ENCODE measurements around the gene ZNF236.
"Not testable (repeated sequence)": the region's sequence is repeated elsewhere in the genome, so short reads cannot be mapped to it uniquely, and the experiment has no call there.

Gene ZNF236

DNA sequence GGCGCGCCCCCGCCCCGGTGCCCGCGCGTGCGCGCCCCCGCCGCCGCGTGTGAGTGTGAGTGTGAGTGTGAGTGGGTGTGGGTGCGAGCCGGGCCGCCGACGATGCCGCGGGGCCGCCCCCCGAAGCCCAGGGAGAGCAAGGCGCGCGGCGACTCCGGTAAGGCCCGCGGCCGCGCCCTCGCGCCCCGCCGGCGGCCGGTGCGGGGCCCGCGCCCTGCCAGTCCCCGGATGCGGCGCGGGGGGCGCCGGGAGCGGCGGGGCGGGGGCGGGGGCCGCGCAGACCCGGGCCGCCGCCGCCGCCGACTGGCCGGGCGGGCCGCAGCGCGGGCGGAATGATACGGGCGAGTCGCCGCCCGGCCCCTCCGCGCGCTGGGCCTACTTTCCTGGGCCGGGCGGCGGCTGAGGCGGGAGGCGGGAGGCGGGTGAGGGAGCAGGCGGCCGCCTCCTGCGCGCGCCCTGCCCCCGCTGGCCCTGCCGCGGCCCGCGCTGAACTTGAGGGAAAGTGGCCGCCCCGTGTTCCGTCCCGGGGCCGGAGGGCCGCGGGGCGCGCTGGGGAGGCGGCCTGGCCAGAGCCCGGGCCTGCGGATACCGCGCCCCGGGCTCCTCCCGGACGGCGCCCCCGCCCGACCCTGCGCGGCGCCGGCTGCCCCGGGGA is at the start of gene ZNF236:
TSS of gene ZNF236 (plus strand) at position 52 of the 655 bp plus-strand sequence. CDS start at position 103, 51 bp downstream.
- DNase-seq = peak; percentile 85

DNA sequence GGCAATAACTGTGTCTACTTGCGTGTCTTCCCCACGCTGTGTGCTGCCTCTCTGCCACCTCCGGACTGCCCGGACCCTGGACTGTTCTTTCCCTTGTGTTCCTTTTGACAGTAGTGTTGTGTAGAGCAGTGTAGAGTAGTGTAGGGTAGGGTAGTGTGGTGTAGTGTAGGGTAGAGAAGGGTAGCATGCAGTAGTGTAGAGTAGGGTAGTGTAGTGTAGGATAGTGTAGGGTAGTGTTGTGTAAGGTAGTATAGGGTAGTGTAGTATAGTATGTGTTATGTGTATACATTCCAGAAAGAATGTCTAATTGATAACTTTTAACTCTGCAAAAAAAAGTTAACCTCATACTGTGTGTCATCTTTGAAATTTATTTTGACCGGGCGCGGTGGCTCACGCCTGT is 49.7 kb upstream of the ZNF236 start:
- no peak for DNase-seq

DNA sequence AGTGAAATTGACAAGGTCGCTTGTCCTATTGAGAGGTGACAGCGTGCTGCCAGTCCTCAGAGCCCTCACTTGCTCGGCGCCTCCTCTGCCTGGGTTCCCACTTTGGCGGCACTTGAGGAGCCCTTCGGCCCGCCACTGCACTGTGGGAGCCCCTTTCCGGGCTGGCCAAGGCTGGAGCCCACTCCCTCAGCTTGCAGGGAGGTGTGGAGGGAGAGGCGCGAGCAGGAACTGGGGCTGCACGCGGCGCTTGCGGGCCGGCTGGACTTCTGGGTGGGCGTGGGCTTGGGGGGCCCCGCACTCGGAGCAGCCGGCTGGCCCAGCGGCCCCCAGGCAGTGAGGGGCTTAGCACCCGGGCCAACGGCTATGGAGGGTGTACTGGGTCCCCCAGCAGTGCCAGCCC is 45.3 kb upstream of the ZNF236 start:
- DNase-seq = not testable (repeated sequence)

DNA sequence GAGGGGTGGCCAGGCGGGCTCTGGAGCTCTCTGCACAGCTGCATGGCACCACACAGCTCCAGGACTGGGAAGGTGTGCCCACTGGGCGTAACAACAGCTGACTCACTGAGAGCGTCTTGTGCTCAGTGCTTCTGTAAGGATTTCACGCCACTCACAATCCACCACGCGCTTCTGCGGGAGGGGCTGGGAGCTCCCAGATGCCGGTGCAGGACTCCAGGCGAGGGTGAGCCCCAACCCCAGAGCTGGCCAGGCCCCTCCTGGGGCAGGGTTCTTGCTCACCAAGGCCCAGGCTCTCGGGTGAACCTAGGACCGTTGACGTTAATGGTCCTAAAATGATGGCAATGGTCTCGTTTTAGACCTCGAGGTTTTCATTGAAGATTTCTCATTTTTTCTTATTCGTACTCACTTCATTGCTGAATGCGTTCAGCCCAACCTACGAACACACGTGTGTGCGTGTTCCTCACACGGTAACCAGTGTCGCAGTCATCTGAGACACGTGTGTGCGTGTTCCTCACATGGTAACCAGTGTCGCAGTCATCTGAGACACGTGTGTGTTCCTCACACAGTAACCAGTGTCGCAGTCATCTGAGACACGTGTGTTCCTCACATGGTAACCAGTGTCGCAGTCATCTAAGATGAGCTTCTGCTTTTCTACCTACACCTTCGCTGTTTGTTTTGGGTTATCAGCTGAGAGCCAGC is 38.4 kb upstream of the ZNF236 start:
- DNase-seq = no peak

DNA sequence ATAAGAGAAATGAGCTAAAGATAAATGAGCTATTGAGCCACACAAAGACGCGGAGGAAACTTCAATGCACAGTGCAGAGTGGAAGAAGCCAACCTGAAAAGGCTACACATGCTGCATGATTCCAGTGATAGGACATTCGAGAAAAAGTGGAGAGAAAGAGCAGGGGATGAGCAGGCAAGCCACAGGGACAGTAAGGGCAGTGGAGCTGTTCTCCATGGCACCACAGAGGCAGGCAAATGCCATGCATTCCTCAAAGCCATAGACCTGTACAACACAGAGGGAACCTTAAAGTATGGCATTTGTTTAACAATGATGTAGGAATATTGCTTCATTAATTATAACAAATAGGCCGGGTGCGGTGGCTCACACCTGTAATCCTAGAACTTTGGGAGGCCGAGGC is 36.5 kb upstream of the ZNF236 start:
- DNase-seq = no peak

DNA sequence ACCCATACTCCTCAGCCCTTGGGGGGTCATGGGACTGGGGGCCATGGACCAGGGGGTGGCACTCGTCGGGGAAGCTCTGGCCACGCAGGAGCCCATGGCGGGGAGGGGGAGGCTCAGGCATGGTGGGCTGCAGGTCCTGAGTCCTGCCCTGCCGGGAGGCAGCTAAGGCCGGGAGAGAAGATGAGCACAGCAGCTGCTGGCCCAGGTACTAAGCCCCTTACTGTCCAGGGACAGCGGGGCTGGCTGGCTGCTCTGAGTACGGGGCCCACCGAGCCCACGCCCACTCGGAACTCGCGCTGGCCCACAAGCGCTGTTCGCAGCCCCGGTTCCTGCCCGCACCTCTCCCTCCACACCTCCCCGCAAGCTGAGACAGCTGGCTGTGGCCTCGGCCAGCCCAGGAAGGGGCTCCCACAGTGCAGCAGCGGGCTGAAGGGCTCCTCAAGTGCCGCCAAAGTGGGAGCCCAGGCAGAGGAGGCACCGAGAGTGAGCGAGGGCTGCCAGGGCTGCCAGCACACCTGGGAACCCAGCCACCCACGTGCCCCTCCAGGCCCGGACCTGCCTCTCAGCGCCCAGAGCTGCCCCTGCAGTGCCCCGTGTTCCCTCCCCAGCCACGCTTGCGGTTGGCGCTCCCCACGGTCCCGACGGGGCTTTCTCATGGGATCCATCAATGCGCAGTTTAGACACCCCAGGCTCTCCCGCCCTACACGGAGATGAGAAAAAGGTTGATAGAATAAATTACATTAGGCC is 33.6 kb upstream of the ZNF236 start:
- DNase-seq = no peak

DNA sequence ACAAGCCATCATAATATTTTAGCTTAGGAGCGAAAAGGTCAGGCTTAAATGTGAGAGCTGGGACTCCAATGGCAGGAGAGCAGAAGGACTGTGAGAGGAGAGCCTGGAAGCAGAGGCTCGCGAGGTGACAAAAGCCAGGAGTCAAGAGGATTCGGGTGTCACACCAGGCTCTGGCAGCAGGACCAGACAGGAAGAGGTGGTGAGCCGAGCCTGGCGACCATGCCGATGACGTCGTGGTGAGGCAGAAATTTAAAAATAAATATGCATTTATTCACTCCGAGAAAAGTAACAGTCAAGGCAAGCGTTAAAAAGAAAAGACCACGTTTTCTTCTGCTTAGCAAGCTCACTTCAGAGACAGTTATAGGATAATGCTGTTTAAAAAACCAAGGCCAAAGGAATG is 31.3 kb upstream of the ZNF236 start:
- DNase-seq = no peak

DNA sequence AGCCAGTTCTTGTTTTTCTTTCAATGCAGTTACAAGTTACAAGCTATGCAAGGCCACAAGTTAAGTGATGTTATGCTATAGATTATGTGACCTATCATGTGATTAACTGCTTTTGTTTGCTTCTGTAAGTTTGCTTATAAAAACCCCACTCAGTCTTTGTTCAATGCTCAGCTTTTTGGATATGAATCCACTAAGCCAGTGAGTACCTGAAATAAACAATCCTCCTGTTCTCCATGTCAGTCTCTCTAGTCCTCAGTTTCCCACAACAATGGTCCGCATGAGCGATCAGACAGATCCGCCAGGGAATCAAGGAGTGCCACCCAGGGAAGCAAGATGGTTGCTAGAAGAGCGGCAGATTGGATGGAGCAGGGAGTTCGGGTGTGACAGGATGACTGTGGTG is 30.7 kb upstream of the ZNF236 start:
- DNase-seq = no peak

DNA sequence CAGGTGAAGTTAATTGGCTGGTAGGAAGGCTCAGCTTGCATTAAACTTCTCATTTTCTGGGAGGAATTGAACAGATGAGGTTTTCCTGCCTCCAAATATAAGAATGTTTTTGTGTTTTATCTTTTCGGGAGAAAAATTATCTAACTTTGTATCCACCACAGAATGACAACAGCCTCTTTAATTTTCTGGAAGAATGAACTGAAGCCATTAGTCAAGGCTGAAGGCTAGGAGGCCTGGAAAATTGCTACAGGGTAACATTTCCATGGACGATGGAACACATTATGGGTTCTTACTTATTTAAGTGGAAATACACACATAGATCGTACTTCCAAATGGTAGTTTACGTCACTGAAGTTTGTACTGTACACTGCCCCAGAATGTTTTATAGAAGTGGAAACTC is 28.0 kb upstream of the ZNF236 start:
- no peak for DNase-seq

DNA sequence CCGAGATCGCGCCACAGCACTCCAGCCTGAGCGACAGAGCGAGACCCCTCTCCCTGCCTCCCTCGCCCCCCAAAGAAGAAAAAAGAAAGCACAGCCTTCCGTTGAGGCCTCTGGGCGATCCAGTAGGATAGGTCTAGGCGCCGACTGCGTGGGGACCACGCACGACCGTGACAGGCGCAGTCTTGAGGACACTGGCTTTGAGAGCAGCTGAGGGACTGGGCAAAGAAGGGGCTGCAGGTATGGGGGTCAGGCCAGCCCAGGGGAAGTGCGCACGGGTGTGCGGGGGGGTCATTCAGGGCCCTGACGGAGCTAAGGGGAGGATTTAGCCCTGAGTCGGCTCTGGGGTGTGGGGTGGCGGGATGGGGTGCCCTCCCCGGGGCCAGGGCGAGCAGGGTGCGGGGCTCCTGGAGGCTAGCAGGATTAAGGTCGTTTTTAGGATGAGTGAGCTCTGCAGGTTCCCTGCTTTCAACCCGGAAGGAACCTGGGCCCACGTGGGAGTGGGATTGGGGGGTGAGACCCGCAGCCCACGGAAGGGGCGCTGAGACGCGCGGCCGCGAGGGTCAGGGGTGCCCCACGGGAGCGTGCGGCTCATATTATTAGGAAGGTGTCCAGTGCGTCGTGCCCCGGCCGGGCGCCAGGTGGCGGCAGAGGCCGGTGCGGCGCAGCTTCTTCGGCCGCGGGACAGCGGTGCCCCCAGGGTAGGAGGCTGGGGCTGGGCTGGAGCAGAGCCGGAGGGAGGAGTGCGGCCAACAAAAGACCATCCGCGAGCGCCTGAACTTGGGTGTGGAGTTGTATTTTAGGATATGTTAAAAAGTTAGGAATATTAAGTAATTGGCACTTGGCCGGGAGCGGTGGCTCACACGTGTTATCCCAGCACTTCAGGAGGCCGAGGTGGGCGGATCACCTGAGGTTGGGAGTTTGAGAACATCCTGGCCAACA is 20.5 kb upstream of the ZNF236 start:
- peak; percentile 36 for DNase-seq

DNA sequence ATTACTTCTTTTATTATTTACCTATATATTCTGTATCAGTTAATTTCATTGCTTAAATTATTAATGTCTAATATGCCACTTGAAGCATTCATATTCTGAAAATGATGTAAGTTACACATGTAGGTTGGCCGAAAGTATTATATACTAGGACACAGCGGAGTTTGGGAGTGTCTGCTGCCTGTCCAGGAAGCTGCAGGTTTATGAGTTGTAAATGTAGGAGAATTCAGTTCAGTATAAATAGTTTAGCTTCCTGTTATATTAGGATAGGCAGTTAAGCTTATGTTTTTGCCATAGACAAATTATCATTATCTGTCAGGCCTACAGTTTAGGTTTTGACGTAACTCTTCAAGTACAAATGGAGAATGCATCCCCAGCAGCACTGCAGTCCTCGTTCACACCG is 18.9 kb upstream of the ZNF236 start:
- no peak for DNase-seq

DNA sequence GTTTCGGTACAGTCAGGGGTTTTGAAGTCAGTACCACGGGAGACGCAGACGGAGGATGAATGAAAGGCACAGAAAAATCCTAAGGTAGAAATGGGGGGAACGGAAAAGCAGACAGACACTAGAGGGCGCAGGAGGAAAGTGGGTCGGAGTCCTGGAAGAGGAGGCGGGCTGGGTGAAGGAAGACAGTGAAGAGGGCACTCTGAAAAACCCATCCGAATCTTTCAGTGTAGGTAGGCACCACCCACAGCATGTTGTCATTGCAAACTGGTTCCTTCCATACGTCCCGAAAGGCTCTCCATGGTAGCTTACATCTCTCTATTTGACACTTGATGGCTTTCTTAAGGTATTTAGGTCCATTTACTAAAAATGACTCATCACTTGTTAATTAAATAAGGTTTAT is 18.5 kb upstream of the ZNF236 start:
- peak; percentile 72 for DNase-seq

DNA sequence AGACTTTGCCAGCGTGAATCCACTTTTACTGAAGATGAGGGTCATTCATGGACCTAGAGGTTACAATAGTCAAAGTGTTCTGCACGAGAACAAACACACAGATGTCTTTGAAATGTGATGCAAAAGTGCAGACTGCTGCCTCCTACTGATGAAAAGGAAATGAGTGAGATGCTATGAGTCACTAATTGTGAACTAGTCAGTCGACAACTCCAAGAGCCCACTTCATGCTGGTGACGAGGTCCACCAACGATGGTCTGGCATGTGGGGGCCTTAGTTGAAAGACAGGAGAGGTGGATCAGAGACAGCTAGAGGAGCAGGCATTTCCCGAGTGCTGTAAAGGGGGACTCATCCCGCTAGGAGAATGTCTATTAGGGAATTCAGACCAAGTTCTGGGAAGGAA is 17.1 kb upstream of the ZNF236 start:
- DNase-seq = no peak

DNA sequence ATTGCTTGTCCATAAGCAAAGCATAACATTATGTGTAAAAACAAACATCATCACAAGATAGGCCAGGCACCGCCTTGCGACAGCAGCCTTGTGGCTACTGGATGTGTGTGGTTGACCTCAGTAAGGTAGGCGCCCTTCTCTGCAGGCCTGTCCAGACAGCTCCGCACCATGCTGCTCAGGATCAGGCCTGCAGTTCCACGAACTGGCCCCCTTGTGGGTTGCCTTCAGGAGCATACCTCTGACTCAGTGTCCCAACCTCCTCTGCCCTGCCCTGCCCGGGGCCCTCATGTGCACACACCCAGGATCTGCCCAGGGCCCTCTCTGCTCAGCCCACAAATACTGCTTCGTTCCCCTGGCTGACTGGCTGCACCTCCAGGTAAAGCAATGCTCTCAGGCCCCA is 16.1 kb upstream of the ZNF236 start:
- no peak for DNase-seq

DNA sequence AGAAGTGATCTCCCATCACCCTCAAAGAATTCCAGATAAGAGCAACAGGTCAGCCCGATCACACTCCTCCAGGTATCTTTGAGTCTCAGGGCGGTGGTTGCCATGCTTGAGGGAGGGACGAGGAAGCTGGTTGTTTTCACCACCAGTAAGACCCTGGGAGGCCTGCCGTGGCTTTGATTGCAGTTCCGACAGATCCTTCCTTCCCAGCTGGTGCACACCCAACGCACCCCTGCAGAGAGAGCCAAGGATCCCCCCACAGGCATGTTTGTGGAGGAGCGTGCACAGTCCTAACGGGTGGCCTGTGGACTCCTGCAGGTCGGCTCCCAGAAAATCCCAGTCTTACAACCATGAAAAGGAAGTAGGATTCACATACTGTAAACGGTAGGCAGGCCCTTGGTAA is 13.8 kb upstream of the ZNF236 start:
- no peak for DNase-seq

DNA sequence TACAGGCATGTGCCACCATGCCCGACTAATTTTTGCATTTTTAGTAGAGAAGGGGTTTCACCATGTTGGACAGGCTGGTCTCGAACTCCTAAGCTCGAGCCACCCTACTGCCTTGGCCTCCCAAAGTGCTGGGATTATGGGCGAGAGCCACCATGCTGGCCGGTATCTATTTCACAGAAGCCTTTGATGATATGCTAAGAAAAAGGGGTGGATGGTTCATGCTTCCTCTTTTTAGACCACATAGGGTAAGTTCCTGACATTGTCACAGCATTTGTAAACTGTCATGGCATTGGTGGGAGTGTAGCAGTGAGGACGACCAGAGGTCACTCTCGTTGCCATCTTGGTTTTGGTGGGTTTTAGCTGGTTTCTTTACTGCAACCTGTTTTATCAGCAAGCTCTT is 10.8 kb upstream of the ZNF236 start:
- DNase-seq = not testable (repeated sequence)

DNA sequence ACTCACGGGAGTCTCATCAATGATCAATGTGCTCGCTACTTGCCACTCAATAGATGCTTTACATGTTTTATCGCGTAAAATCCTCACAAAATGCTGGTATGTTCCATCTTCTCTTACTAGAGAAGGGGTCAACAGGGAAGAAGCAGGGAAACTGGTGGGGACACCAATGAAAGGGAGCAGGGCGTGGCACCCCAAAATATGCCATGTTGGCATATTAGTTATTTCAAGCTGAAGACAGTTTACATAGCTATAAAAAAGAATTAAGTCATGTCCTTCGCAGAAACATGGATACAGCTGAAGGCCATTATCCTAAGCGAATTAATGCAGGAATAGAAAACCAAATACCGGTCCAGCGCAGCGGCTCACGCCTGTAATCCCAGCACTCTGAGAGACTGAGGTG is 8.1 kb upstream of the ZNF236 start:
- no peak for DNase-seq

DNA sequence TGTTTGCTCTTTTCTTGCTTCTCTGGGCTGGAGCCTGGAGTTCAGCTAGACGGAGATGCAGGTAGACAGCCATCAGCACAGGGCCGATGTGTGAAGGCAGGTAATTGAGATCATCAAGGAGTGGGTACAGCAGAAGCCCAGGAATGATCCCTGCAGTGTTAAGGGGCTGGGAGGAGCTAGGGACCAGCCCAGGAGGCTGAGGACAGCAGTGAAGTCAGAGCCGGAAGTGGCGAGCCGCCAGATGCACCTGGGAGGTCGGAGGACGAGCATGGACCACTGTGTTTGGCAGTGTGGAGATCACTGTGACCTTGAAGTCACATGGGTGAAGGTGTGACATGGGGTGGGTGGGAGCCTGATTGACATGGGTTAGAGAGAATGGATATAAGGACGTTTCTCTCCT is 6.2 kb upstream of the ZNF236 start:
- DNase-seq = no peak

DNA sequence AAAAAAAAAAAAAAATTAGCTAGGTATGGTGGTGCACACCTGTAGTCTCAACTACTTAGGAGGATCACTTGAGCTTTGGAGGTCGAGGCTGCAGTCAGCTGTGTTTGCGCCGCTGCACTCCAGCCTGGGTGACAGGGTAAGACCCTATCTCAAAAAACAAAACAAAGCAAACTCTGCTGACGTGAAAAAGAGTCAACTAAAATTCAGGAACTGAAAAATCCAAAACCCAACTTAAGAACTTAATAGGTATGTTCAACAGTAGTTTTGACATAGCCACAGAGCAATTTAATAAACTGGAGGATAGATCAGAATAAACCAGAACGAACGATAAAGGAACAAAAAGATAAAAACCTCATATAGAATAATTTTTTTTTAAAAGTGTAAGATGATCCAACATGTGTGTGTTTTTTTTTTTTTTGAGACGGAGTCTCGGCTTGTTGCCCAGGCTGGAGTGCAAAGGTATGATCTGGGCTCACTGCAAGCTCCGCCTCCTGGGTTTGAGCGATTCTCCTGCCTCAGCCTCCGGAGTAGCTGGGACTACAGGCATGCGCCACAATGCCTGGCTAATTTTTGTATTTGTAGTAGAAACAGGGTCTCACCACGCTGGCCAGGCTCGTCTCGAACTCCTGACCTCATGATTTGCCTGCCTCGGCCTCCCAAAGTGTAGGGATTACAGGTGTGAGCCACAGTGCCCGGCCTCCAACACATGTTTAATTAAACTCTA is 4.3 kb upstream of the ZNF236 start:
- no peak for DNase-seq

DNA sequence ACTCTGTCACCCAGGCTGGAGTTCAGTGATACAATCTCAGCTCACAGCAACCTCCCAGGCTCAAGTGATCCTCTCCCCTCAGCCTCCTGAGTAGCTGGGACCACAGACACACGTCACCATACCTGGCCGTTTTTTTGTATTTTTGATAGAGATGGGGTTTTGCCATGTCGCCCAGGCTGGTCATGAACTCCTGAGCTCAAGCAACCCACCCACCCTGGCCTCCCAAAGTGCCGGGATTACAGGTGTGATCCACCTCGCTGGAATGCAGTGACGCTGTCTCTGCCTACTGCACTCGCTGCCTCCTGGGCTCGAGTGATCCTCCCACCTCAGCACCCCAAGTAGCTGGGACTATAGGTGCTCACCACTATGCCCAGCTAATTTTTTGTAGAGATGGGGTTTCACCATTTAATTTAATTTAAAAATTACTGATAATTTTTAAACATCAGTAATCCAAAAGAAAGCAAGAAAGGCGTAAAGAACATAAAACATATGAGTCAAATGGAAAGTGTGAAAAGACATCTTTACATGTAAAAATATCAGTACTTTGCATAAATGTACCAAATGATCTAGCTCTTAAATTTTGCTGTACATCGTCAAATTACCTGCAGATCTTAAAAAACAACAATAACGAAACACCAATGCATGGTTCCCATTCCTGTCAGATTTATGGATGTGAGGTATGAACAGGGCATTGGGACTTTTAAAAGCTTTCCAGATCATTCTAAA is 2.8 kb upstream of the ZNF236 start:
- DNase-seq = no peak

DNA sequence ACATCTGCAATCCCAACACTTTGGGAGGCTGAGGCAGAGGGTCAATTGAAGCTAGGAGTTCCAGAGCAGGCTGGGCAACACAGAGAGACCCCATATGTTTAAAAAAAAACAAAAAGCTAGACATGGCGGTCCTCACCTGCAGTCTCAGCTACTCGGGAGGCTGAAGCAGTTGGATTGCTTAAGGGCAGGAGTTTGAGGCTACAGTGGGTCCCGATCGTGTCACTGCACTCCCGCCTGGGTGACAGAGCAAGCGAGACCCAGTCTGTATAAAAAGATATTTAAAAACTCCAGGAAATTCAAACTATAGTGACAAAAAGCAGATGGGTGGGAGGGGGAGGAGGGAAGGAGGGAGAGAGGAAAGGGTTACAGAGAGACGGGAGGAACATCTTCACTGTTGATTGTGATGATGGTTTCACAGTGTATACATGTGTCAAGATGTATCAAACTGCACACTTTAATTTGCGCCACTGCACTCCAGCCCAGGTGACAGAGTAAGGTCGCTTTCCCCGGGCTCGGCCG is 942 bp upstream of the ZNF236 start:
- DNase-seq = no peak
